GM20431 (cell line): ENCODE measurements around the gene CCDC158.
"Not testable (repeated sequence)": the region's sequence is repeated elsewhere in the genome, so short reads cannot be mapped to it uniquely, and the experiment has no call there.

Source experiments
- in situ Hi-C: fragments of 300-500 bp; cut with MseI, MboI; formaldehyde crosslinking; loops from one replicate; pipeline ENCODE4 v1.15.0; 2020; ENCODE audit warnings: low sequenced_read_pairs; ENCODE audit not compliant: unreplicated experiment

The CCDC158 gene

DNA sequence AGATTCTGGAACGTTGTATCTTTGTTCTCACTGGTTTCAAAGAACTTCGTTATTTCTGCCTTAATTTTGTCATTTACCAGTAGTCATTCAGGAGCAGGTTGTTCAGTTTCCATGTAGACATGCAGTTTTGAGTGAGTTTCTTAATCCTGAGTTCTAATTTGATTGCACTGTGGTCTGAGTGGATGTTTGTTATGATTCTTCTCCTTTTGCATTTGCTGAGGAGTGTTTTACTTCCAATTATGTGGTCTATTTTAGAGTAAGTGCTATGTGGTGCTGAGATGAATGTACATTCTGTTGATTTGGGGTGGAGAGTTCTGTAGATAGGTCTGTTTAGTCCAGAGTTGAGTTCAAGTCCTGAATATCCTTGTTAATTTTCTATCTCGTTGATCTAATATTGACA, 133.1 kb downstream of the CCDC158 start:
- in situ Hi-C loops = not testable (repeated sequence)

DNA sequence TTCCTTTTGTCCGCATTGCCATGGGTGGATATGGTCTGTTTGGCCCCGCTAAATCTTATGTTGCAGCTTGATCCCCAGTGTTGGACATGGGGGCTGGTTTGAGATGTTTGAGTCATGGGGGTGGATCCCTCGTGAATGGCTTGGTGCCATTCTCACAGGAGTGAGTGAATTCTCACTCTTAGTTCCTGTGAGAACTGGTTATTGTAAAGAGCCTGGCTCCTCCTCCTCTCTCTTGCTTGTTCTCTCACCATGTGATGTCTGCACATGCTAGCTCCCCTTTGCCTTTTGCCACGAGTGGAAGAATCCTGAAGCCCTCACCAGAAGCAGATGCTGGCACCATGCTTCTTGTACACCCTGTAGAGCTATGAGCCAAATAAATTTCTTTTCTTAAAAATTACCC, 137.0 kb downstream of the CCDC158 start:
- in situ Hi-C loops = no loop called here

DNA sequence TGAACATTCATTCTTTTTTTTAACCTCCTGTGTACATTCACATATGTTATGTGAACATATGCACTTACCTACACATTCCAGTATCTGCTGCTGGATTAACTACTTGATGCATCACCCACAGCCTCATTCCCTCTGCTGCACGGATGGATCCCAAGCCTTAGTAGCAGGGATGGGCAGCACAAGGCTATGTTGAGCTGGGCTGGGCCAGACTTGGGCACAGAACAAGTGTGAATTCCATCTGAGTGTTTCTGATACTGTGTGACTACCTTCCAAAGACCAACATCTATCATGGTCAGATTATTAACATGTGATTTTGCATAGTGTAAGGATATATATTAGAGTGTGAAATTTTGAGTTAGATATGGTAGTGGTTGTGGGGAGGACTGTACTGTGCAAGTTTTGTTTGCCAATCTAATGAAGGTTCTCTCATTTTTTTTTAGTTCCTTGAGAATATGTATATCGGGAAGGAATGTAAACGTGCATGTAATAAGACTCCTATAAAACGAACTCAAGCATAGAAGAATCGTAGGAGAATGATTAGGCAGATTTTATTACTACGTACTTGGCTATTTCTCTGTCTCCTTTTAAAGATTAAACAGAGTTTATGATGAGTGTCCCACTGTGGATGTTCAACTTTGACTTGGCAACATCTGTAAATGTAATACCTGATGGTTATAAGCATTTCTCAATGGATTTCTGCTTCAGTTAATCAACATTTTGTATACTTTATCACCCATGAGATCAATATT, 137.8 kb downstream of the CCDC158 start:
- in situ Hi-C loops = no loop called here

DNA sequence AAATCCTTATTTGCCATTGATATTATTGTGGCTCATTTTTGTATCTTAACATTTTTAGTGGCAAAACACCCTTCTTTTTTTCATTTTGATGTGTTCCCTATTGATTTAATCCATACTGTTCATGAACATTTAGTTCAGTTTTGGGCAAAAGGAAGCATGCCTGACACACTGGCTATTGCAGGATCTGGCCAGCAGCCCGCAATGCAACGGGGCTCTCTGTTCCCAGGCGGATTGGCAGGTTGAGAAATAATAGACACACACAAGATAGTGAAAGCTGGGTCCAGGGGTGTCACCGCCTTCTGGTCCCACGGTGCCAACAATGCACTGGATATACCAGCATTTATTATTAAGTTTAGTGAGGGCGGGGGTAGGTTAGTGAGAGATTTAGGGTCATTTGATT, 139.3 kb downstream of the CCDC158 start:
- in situ Hi-C loops = not testable (repeated sequence)

DNA sequence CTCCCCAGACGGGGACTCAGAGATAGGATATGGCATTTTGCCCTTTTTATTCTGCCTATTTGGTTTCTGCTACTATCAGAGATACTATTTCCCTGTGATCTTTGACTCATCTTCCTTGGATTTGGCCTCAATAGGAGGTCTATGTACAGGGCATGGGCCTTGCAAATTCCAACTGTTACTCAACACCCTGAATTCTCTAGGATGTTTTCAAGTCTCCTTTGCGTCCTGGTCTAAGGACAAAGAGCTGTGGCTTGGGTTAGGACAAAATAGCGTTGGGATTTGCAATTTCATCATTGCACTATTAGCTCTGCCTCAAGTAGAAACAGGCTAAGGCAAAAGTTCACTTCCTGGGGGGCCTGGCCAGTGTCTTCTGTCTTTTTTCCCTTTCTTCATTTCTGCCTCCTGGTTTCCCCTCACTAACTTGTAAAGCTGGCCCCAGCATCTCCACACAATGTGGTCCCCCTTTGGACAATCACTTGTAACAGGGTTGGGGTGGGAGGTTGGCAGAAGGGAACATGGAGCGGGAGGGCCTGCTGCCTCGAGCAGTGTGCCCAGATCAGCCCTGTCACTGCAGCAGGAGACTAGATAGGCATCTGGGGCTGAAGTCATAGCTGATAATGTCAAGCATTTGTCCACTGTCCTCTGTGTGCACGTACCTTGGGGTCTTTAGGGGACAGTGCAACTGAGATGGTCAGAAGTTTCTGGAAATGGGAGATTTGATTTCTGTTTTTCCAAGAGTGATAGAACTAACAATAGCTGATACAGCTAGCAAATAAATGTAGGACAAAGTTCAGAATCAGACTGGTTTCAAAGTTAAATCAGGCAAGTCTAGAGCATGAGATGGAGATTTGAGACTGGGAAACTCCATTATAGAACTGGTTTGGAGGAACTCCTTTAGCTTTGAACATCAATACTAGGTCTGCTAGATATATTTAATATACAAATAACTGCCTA, 140.2 kb downstream of the CCDC158 start:
- in situ Hi-C loops = no loop called here

DNA sequence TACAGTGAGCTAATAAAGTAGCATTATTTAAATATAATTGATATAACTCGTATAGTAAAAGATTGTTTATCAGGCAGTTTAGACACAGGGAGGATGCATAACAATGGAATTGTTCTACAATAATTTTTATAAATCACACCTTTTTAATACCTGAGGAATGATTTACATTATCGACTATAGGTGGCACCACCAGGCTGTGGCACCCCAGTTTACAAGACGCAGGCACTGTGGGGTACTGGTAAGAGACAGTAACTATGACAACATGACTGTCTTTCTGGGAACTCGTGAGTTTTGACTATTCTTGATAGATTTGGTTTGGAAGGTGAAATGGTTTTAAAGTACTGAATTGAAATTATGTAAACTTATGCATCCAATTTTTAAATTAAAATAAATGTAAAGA, 141.5 kb downstream of the CCDC158 start:
- in situ Hi-C loops = no loop called here

DNA sequence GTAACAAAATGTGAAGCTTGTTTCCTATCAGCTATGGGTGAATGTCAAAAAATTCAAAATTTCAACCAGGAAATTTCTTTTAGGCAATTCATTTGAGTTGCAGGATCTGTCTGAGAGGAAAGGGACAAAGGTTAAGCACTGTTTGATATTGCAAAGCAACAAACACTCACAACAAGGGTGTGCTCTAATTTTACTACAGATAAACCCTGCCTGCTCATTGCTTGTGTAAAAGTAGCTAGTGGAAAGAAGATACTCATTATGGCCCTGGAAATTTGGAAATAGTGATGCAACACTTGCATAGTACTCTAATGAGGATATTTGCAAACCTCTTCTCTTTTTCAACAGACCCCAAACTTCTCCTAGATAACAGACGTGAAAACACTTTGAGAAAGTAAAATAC, 142.4 kb downstream of the CCDC158 start:
- in situ Hi-C loops = no loop called here

DNA sequence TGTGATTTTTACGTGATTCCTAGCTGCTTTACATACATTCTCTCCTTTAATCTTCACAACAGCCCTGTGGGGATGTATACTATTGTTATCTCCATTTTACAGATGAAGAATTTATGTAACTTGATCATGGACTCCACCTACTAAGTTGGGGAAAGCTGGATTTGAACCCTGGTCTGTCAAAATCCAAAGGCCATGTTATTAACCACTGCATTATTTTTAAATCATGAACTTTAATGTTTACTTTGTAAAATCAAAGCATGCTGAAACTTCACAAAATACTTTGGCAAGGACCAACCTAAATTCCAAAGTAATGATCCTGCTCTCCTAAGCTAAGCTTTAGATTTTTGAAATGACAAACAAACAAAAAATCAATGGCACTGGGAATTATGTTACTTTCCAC, 143.3 kb downstream of the CCDC158 start:
- in situ Hi-C loops = no loop called here

DNA sequence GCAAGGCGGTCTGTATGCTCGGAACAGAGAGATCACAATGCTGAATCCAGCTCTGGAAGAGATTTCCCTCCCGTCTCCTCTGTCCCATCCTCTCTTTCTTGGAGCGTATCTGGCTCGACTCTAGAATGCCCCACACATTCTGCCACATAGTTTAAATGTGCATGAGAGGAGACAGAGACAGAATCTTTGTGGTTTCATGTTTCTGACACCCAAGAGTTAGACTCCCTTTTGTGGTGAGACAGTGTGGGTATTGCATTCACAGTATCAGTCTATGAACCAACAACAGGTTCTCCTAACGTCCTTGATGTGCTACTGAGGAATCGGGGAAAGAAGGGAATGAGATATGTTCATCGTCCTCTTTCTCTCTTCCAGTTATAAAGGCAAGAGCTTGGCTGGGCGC, 144.1 kb downstream of the CCDC158 start:
- in situ Hi-C loops = no loop called here

DNA sequence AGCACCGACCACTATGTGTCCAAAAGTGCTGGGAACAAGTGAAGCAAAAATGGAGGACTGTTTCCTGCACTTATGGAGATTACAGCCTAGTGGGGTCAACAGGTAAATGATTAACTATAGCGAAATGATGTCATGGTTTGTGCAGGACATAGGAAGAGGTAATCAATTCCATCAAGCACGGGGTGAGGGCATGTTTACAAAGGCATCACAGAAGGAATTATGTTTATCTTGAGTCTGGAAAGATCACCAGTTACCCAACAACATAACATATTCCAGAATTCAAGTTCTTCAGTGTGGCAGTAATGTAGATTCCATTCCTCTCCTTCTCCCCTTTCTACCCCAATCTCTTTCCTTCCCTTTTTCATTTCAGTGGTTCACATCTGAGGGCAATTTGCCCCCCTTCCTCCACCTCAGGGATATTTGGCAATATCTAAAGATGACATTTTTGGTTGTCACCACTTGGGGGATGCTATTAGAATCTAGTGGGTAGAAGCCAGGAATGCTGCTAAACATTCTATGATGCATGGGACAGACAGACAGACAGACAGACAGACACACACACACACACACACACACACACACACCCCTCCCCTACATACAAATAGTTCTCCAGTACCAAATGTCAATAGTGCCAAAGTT, 145.3 kb downstream of the CCDC158 start:
- in situ Hi-C loops = no loop called here

DNA sequence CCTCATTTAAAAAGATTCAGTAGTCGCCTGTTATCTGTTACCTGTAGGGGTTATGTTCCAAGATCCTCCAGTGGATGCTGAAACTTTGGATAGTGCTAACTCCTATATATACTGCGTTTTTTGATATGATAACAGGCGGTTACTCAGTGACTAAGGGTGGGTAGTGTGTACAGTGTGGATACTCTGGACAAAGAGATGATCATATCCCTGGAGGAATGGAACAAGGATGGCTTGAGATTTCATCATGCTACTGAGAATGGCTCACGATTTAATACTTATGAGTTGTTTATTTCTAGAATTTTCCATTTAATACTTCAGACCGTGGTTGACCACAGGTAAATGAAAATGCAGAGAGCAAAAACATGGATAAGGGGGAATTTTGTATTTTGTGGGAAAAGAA, 147.9 kb downstream of the CCDC158 start:
- in situ Hi-C loops = no loop called here

DNA sequence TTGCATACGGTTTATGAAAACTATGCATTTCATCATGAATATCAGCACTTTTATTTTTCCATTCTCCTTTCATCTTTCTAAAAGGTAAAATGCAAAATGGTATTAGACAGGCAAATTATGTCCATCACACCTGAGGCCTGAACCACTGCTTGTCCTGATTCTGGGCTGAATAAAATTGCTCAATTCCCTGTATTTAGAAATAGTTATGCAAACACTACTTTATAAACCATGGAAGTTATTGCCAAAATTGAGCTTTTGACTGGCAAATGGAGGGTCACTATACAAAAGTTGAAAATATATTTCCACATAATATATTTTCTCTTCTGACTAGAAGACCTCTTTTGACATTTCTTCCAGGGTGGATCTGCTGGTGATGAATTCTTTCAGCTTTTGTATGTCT, 148.4 kb downstream of the CCDC158 start:
- in situ Hi-C loops = no loop called here

DNA sequence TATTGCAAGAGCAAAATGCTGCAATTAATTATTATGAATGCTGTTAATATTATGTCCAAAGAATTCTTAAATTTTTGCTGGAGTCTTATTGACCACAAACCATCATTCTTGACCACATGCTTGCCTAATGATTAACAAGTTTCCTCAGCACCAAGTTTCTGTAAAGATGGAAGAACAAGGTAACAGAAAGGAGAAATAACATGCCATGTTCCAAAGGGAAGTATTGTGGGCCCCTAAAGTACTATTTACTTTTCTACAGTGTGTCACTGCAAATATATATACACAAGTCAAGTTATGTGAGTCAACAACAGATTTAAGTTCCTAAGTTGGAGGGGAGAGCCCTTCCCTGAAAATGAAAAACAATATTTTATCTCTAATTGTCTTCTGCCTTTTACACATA, 148.9 kb downstream of the CCDC158 start:
- in situ Hi-C loops = no loop called here

DNA sequence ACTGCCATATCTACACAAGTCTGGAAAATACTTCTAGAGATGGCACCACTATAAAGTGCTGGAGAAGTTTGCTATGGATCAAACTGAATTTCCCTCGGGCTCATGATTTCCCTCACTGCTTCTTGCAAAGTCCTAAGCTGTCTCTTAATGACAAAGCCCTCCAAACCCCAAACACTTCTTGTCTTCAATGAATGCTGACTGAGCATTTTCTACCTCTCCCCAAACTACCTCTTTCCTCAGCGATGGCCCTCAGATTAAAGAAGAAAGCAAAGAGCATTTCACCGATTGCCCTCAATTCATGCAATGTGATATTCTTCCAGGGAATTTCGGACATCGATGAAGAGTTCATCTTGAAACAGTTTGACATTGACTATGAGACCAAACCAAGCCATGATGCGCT, 149.7 kb downstream of the CCDC158 start:
- in situ Hi-C loops = no loop called here

DNA sequence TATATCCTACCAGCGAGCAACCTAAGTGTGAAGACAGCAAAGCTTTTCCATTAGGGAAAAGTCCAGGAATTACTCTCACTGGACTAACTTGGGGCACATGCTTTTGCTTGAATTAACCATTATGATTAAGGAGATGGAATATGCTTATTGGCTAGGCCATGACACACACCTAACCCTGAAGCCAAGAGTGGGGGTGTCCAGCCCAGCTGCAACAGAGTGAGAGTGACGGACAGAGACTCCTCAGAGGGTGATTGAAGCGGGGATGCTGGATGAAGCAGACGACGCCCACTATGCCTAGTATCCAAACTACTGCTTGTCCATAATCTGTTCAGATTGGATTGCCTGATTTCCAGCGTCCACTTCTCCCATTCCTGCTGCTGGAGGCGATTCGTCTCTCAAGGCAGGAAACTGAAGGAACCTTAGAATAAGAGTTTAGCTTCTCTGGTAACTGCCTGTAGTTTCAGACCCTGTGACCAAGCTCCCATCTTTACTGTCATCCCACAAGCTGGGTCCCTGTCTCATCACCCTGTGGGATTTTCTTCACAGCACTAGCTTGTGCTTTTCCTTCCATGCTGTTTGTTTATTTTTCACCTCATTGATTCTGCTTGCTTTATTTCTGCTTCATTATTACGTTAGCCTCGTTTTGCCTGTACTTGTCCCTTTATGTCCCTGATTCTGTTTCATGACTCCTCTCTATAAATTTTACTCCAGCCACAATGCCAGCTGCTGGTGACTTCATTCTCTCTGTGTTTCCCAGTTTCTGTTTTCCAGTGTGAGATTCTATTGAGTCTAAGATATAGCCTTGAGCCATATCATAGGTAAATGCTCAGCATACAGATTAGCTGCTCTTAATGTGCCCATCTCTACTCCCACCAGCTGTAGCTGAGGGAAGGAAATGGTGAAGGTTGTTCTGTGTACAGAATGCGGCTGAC, 150.4 kb downstream of the CCDC158 start:
- in situ Hi-C loops = no loop called here

DNA sequence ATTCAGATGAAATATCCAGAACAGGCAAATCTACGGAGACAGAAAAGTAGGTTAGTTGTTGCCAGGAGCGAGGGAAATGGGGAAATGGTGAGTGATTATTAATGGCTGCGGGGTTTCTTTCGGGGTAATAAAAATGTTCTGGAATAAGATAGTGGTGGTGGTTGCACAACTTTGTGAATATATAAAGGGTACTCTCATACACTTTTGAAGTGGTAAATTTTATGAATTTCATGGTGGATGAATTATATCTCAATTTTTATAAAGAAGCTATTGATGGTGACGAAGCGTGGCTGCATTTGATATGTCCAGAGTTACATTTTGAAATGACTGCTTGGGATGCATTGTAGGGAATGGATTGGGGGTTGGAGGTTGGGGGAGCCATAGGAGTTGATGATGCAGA, 153.1 kb downstream of the CCDC158 start:
- in situ Hi-C loops = no loop called here

DNA sequence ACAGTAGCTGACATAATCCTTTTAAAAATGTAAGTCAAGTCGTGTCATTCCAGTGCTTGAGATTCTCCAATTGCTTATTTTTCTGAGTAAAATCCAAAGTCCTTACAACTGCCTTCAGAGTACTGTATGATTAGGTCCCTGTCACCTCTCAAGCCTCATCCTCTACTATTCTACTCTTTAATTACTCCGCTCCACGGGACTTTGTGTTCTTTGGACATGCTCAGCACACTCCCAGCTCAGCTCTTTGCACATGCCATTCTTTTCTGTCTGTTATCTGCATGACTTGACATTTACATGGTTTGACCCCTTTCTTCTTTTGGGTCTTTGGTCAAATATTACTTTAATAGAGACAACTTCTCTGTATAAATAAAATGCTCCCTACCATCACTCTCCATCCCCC, 154.3 kb downstream of the CCDC158 start:
- in situ Hi-C loops = no loop called here

DNA sequence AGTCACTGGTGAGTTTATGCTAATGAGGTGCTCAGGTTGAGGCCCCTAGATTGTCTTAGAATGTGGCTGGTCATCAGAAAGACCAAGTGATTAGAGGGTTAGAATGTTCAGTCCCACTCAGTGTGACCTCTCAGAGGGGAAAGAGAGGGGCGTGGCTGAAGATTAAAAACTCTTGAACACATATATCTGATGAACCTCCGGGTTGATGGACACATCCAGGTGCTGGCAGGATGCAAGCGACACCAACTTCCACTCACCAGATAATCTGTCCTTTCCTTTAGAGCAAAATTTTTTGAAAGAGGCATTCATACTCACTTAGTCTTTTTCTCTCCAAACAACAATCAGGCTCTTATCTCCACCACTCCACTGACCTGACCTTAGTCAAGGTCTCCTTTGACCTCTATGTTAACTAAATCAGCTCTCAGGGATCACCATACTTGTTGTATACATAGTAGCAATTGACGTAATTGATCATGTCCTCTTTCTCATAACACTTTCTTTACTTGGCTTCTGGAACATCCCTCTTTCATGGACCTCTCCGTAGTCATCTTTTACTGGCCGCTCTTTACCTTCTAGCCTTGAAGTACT, 155.2 kb downstream of the CCDC158 start:
- in situ Hi-C loops = no loop called here
